HG02623 (cell line): ENCODE measurements around the gene TM7SF2.

Experiments
- ATAC-seq: cut with Tn5 transposase; IDR thresholded peaks from one replicate; pipeline ENCODE4 v1.9.1; 2021; ENCODE audit warnings: moderate library complexity; ENCODE audit not compliant: unreplicated experiment

TM7SF2 gene

DNA sequence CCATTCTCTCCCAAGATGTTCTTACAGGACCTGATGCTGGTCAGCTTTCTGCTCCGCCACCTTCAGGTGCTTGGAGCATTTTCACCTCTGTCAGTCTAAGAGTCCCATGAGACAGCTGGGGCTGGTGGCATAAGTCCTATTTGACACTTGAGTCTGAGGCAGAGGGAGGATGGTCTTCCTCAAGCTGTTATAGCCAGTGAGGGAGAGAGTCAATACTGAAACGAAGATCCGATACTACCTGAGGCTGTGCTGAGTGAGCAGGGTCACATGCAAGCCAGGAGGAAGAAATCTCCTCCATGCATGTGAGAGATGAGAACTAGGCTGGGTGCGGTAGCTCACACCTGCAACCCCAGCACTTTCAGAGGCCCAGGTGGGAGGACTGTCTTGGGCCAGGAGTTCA lies 22.1 kb upstream of the TM7SF2 start:
- no peak for ATAC-seq

- ATAC-seq = no peak
These were observed 21.0 kb upstream of the TM7SF2 start for GRCh38 chr11:65090628-65091027.

DNA sequence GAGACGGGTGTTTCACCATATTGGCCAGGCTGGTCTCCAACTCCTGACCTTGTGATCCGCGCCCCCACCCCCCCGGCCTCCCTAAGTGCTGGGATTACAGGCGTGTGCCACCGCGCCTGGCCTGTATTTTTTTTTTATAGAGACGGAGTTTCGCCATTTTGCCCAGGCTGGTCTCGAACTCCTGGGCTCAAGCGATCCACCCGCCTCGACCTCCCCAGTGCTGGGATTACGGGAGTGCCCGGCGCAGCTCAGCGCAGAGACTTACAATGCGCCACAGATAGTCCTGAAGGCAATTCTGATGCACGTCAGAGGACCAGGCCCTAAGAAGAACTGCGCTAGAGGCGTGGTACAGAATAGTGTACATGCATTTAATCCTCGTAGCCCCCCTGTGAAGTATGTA lies 16.2 kb upstream of the TM7SF2 start:
- ATAC-seq = no peak

- peak; percentile 71 for ATAC-seq
These were observed 15.5 kb upstream of the TM7SF2 start, which contains the start of gene VPS51 for GRCh38 chr11:65095974-65096806. TSS of gene VPS51 (plus strand) at chr11:65096214. CDS start at chr11:65096251, 37 bp downstream.

DNA sequence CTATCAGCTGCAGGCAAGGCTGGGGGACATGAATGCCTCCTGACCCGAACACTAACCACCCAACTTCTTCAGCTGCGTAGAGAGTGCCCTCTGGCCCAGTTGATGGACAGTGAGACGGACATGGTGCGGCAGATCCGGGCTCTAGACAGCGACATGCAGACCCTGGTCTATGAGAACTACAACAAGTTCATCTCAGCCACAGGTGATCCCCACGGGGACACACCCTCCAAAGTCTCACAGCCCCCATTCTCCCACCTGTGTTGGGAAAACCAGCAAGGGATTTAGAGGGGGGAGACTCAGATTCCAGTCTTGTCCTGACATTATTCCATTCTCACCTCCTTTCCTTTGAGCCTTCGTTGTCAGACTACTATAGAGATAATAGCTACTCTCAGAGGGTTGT lies 14.7 kb upstream of the TM7SF2 start:
- no peak for ATAC-seq

DNA sequence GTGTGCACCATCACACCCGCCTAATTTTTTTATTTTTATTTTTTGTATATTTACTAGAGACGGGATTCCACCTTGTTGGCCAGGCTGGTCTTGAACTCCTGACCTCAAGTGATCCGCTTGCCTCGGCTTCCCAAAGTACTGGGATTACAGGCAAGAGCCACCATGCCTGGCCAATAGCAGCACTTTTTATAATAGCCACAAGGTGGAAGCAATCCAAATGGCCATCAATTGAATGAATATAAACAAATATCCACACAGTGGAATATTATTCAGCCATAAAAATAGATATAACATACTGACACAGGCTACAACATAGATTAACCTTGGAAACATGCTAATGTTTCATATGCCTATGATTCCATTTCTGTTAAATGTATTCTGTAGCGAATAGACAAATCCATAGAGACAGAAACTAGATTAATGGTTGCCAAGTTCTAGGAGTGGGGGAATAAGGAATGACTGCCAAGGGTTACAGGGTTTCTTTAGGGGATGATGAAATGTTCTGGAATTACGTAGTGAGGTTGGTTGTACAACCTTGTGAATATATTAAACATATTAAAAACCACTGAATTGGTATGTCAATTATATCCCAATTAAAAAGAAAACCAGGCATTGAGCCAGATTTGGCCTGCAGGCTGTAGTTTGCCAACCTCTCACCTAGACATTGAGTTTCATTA lies 10.9 kb upstream of the TM7SF2 start:
- ATAC-seq = no peak

DNA sequence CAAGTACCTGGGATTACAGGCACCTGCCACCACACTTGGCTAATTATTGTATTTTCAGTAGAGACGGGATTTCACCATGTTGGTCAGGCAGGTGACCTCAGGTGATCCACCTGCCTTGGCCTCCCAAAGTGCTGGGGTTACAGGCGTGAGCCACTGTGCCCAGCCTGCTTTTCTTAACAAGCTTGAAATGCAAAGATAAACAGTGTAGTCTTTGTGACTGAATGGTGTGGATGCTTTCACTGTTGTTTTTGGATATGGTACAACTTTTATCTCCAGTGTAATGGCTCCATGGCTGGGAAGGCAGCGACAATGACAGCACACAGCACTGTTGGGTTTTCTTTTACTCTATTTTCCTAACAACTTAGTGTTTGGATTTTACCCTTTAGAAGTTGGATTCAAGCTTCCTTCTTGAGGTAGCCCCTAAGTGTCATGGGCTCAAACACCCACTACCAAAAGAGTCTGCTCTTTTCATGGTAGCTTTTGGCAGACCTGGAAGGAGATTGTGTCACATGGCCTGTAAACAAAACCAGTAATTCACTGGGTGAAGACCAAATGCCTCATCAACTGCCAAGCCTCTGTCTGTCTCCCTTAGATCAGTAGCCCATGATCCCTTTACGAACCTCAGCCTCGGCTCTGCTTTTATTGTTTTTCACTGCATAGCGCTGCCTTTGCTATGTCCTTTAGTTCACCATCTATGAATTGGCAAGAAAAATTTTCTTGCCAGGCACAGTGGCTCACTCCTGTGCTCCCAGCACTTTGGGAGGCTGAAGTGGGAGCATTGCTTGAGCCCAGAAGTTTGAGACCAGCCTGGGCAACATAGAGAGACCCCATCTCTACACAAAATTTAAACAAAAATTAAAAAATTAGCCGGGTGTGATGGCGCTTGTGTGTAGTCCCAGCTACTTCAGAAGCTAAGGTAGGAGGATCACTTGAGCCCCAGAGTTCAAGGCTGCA lies 9.3 kb upstream of the TM7SF2 start:
- ATAC-seq = no peak

DNA sequence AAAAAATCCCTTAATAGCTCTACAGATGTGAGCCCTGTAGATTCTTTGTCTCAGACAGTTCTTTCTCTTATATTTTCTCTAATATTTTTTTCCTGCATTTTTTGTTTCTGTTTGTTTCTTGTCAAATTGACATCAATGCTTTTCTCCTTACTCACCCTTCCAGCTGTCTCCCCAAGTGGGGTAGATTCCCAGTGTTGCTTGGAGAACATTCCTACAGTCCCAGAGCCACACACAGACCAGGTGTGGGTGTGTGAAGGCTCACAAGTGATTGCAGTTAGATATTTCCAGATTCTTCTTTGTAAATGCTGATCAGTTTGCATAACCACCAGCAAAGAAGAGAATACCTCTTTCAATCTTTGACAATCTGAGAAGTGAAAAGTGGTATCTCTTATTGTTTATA lies 8.2 kb upstream of the TM7SF2 start:
- ATAC-seq = no peak

- ATAC-seq = no peak
These were observed 7.0 kb upstream of the TM7SF2 start for GRCh38 chr11:65104628-65105027.

GRCh38 chr11:65107078-65107477 lies 4.6 kb upstream of the TM7SF2 start:
- no peak for ATAC-seq

GRCh38 chr11:65107751-65108468 lies 3.8 kb upstream of the TM7SF2 start:
- no peak for ATAC-seq

DNA sequence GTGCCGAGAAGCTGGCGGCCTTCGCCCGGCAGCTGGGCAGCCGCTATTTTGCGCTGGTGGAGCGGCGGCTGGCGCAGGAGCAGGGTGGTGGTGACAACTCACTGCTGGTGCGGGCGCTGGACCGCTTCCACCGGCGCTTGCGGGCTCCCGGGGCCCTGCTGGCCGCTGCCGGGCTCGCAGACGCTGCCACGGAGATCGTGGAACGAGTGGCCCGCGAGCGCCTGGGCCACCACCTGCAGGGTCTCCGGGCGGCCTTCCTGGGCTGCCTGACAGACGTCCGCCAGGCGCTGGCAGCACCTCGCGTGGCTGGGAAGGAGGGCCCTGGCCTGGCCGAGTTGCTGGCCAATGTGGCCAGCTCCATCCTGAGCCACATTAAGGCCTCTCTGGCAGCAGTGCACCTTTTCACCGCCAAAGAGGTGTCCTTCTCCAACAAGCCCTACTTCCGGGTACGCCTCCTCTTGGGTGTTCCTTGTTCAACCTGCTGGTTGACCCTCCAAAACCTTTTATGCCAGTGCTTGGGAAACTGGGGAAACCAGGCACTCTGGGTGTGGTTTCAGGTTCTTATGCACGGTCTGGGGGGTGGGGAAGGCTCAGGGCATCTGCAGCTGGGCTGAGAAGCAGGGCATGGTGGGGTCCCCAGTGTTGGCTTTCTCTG lies 3.1 kb upstream of the TM7SF2 start:
- no peak for ATAC-seq

DNA sequence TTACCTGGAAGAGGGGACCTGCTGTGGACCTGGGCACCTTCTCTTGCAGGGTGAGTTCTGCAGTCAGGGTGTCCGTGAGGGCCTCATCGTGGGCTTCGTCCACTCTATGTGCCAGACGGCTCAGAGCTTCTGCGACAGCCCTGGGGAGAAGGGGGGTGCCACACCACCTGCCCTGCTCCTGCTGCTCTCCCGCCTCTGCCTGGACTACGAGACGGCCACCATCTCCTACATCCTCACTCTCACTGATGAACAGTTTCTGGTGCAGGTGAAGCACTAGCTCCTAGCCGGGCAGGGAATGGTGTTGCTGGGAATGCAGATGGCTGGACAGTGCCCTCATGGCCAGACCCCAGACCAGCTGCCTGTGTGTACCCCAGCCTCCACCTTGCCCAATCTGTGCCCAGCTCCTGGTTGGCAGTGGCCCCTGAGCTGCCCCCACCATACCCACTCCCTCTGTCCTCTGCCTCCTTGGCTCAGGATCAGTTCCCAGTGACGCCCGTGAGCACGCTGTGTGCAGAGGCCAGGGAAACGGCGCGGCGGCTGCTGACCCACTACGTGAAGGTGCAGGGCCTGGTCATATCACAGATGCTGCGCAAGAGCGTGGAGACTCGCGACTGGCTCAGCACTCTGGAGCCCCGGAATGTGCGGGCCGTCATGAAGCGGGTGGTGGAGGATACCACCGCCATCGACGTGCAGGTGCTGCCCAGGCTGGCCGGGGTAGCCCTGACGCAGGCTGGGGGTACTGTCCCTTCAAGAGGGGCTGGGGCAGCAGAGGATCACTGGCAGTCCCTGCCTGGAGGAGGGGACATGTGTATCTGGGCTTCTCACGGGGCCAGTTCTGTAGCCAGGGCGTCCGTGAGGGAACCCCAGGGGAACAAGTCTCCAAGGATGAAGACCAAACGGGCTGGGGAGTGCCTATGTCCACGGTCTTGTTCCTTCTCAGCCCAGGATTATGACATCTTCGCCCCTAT lies 2.2 kb upstream of the TM7SF2 start:
- ATAC-seq = no peak

DNA sequence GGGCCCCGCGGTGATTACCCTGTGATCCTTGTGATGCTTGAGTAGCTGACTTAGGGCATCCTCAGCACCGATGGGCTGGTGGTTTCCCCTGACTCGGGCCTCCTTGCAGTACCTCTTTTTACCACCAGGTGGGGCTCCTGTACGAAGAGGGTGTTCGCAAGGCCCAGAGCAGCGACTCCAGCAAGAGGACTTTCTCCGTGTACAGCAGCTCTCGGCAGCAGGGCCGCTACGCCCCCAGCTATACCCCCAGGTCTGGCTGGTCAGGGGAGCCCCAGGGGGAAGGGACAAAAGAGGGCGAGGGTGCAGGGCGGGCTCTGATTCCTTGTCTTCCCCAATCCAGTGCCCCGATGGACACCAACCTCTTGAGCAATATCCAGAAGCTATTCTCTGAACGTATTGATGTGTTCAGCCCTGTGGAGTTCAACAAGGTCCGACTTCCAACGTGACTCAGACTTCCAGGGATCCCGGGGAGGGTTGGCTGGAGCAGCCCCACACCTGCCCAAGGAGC lies 1.3 kb upstream of the TM7SF2 start:
- ATAC-seq = no peak

GRCh38 chr11:65111159-65111743 lies 421 bp upstream of the TM7SF2 start:
- ATAC-seq = no peak

- ATAC-seq = peak; percentile 29
These were observed 1.1 kb downstream of the TM7SF2 start for GRCh38 chr11:65112546-65113360.

DNA sequence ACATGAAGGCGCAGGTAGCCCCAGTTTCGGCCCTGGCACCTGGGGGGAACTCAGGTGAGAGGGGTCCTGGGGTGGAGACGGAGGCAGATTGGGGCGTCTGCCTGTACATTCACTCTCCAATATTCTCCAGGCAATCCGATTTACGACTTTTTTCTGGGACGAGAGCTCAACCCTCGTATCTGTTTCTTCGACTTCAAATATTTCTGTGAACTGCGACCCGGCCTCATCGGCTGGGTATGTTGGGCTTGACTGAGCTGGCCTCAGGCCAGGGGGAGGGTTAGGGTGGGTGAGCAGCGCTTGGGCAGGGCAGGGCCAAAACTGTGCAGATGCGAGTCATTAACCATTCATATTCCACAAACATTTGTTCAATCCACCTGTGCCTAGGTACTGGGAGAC lies 1.7 kb downstream of the TM7SF2 start:
- no peak for ATAC-seq

GRCh38 chr11:65113839-65114238 lies 2.2 kb downstream of the TM7SF2 start:
- ATAC-seq = no peak
